Peyer's patch (tissue), 4 donors: ENCODE results near the gene EIPR1. TPM values are rescaled to one million over a fixed set of nuclear protein-coding genes. Genes with fewer than 3 reads are reported as not detected.
A peak's percentile ranks its signal among the peaks of the same experiment; 100 is the strongest.

Experiments used
- DNase-seq, 3 donors: peaks; one replicate each; pipeline ENCODE4 v3.0.0-alpha.2; 2017 to 2019
- H3K27ac ChIP-seq, 4 donors: fragments of 200-600 bp; sonication (generic); one replicate each; pipeline ENCODE4 v1.5.1; 2016 to 2019
- H3K27me3 ChIP-seq, 2 donors: fragments of 200-600 bp; sonication (generic); one replicate each; pipeline ENCODE4 v1.5.1; 2019
- H3K36me3 ChIP-seq, 3 donors: fragments of 200-600 bp; sonication (generic); one replicate each; pipeline ENCODE4 v1.5.1; 2016 to 2019
- H3K4me1 ChIP-seq, 4 donors: fragments of 200-600 bp; sonication (generic); one replicate each; pipeline ENCODE4 v1.5.1; 2016 to 2019
- H3K4me3 ChIP-seq, 4 donors: fragments of 200-600 bp; sonication (generic); 1 replicate in 3 of 4; 2 replicates in 1 of 4; pipeline ENCODE4 v1.5.1; 2016 to 2019; ENCODE audit warnings: mild to moderate bottlenecking in 1 of 4
- H3K9me3 ChIP-seq, 4 donors: fragments of 200-600 bp; sonication (generic); one replicate each; pipeline ENCODE4 v1.5.1; 2016 to 2019; ENCODE audit warnings: mild to moderate bottlenecking in 1 of 4
- POLR2A ChIP-seq, 2 donors: fragments of 450-650 bp; IDR thresholded peaks; one replicate each; pipeline ENCODE4 v1.5.1; 2017; ENCODE audit warnings: antibody characterized with exemption in 2 of 2, mild to moderate bottlenecking in 2 of 2, moderate library complexity in 2 of 2
- total RNA-seq, 4 donors: library from RNA; depleted of rRNA; stranded (reverse); fragments of >200 nt; gene quantifications; one replicate each; pipeline ENCODE4 v1.1.0, GENCODE V29; 2016
- TF ChIP-seq, protein P1 (sequence below), 6 experiments: fragments of 450-650 bp in 4 of 6; fragments of 200-600 bp in 2 of 6; sonication (generic) in 1 of 6; IDR thresholded peaks; one replicate each; pipeline ENCODE4 v1.5.1; 2017 to 2019; ENCODE audit warnings: antibody characterized with exemption in 6 of 6, mild to moderate bottlenecking in 3 of 6, moderate library complexity in 1 of 6

Gene EIPR1
- total RNA-seq, 4 donors from 2014 or later, result 23.4 to 94.1 (median 36.2) TPM

DNA sequence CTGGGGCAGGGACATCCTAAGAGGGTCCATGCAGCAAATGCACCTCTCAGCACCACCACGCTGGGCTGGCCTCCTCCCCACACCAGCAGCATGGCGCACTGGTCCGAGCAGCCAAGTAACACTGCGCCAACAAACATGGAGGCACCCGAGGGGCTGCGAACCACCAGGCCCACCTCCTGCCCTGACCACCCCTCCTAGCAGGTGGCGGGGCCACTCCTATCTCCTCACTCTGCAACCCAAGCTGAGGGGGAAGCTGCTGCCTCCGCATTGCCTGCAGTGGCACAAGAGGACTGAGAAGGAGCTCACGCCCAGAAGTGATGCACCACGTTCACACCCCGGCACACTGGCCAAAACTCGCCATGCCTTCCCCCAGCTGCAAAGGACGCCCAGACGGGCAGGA is 94.4 kb downstream of the EIPR1 start:
- no peak for TF ChIP-seq POLR2A (IDR thresholded peaks at IDR 0.05)
- TF ChIP-seq, protein P1, sequence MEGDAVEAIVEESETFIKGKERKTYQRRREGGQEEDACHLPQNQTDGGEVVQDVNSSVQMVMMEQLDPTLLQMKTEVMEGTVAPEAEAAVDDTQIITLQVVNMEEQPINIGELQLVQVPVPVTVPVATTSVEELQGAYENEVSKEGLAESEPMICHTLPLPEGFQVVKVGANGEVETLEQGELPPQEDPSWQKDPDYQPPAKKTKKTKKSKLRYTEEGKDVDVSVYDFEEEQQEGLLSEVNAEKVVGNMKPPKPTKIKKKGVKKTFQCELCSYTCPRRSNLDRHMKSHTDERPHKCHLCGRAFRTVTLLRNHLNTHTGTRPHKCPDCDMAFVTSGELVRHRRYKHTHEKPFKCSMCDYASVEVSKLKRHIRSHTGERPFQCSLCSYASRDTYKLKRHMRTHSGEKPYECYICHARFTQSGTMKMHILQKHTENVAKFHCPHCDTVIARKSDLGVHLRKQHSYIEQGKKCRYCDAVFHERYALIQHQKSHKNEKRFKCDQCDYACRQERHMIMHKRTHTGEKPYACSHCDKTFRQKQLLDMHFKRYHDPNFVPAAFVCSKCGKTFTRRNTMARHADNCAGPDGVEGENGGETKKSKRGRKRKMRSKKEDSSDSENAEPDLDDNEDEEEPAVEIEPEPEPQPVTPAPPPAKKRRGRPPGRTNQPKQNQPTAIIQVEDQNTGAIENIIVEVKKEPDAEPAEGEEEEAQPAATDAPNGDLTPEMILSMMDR (IDR thresholded peaks at IDR 0.05), result no peak
- Histone ChIP-seq H3K9me3 (no peaks in the 10 kb centered on the region), H3K4me1 (no peaks in the 10 kb centered on the region), H3K4me3 (no peak overlapping the region), H3K36me3 (no peaks in the 10 kb centered on the region), H3K27ac (no peak overlapping the region), H3K27me3 (no peaks in the 10 kb centered on the region)
- peak in 2 of 3 donors; percentile 22 to 26 for DNase-seq

DNA sequence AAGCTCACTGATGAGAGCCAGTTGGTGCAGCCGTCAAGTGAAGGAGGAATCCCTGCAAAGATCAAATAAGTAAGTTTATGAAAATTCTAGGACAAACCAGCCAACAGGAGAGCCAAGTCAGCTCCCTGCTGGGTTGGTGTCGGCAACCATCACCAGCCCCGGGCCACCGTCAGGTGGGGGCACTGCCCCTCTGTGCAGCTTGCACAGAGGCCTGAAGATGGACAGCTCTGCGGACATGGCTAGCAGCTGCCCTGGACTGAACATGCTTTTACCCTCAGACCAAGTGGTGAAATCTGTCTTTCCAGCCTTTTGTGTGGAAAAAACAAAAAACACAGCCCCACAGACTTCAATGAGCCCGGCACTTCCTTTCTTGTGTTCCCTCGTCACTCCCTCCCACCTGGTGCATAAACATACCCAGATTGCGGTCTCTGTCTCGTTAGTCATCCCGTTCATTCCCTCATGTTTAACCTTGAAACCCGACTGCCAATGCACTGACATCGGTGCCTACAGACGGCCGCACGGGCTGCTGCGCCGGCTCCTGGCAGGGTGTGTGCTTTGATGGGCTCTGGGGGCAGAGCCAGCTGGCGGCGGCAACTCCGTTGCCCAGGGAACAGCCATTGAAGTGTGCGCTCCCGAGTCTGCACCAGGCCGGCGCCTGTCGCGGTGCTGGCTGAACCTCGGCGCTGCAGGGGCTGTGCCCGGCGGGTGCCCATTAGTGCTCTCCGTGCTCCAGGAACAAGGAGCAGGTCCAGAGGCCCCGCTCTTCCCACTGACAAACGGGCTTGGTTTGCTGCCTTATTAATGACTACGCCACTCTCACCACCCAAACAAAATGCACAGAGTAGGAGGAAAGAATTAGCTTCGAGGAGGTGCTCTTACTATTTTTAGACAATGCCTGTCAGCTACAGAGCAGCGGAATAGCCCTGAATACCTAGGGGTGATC is 95.3 kb downstream of the EIPR1 start:
- no peak for TF ChIP-seq POLR2A (IDR thresholded peaks at IDR 0.05)
- TF ChIP-seq, protein P1 (IDR thresholded peaks at IDR 0.05), result no peak
- H3K36me3 ChIP-seq, result no peaks in the 10 kb centered on the region
- H3K27me3 ChIP-seq, result no peaks in the 10 kb centered on the region
- peak in 2 of 3 donors; percentile 29 to 40 for DNase-seq
- H3K4me1 ChIP-seq, result no peaks in the 10 kb centered on the region
- H3K9me3 ChIP-seq, result no peaks in the 10 kb centered on the region
- no peak overlapping the region for H3K27ac ChIP-seq
- H3K4me3 ChIP-seq, result no peak overlapping the region

GRCh38 chr2:3280683-3281520 is 96.7 kb downstream of the EIPR1 start:
- peak in 2 of 3 donors; percentile 21 to 36 for DNase-seq

GRCh38 chr2:3280197-3280596 is 97.4 kb downstream of the EIPR1 start:
- peak in 2 of 3 donors; percentile 34 for DNase-seq
- H3K9me3 ChIP-seq, result peaks cover 0 to 2% (median 0%) of the 10 kb centered on the region in 4 donors
- H3K27me3 ChIP-seq, result no peaks in the 10 kb centered on the region
- no peaks in the 10 kb centered on the region for H3K36me3 ChIP-seq
- no peak overlapping the region for H3K27ac ChIP-seq
- H3K4me3 ChIP-seq, result no peak overlapping the region
- TF ChIP-seq, protein P1 (IDR thresholded peaks at IDR 0.05), result no peak
- TF ChIP-seq POLR2A (IDR thresholded peaks at IDR 0.05), result no peak
- no peaks in the 10 kb centered on the region for H3K4me1 ChIP-seq

More at GRCh38 chr2:3280683-3281520, 96.7 kb downstream of the EIPR1 start:
- H3K36me3 ChIP-seq, result no peaks in the 10 kb centered on the region
- H3K9me3 ChIP-seq, result peaks cover 0 to 2% (median 0%) of the 10 kb centered on the region in 4 donors
- H3K27ac ChIP-seq, result no peak overlapping the region
- H3K4me1 ChIP-seq, result no peaks in the 10 kb centered on the region
- TF ChIP-seq POLR2A (IDR thresholded peaks at IDR 0.05), result no peak
- TF ChIP-seq, protein P1 (IDR thresholded peaks at IDR 0.05), result no peak
- H3K4me3 ChIP-seq, result no peak overlapping the region
- H3K27me3 ChIP-seq, result no peaks in the 10 kb centered on the region

- no peaks in the 10 kb centered on the region for H3K4me1 ChIP-seq
- H3K36me3 ChIP-seq, result no peaks in the 10 kb centered on the region
- peaks cover 0 to 2% (median 0%) of the 10 kb centered on the region in 4 donors for H3K9me3 ChIP-seq
- TF ChIP-seq, protein P1 (IDR thresholded peaks at IDR 0.05), result no peak
- TF ChIP-seq POLR2A (IDR thresholded peaks at IDR 0.05), result no peak
- peak in 2 of 3 donors; percentile 11 to 32 for DNase-seq
- H3K27ac ChIP-seq, result no peak overlapping the region
- H3K4me3 ChIP-seq, result no peak overlapping the region
- H3K27me3 ChIP-seq, result no peaks in the 10 kb centered on the region
These were observed 98.2 kb downstream of the EIPR1 start for GRCh38 chr2:3279236-3279960.
